A673 (cell line): Measurements from ENCODE around the gene DLG2. TPM values are rescaled to one million over a fixed set of nuclear protein-coding genes. Genes with fewer than 3 reads are reported as not detected.

Source experiments
- BruUV-seq: library from RNA; stranded (reverse); fragments of 400-500 nt; replicated peaks from 2 replicates; lab custom pipeline; 2021; lab: Mats Ljungman, UMichigan
- CTCF ChIA-PET: fragments of 300-600 bp; sonication (Branson Sonifier 250); formaldehyde crosslinking; loops from one replicate; lab custom pipeline; 2022; ENCODE audit warnings: antibody characterized with exemption; lab: Charles Lee
- POLR2A ChIA-PET: fragments of 300-600 bp; sonication (Branson Sonifier 250); formaldehyde crosslinking; loops from one replicate; lab custom pipeline; 2022; ENCODE audit warnings: antibody characterized with exemption; ENCODE audit not compliant: low non-redundant PET; lab: Charles Lee
- DNase-seq: peaks from one replicate; pipeline ENCODE4 v3.0.0-alpha.2; 2015; ENCODE audit warnings: low spot score
- H3K27ac ChIP-seq: fragments of 200-600 bp; sonication (generic); 2 replicates; pipeline ENCODE4 v1.5.1; 2016; ENCODE audit warnings: mixed run types, low read depth, mild to moderate bottlenecking, mixed read lengths, antibody characterized with exemption, low read length; ENCODE audit not compliant: poor library complexity, severe bottlenecking
- H3K27me3 ChIP-seq: fragments of 200-600 bp; sonication (generic); replicated peaks from 2 replicates; pipeline ENCODE4 v1.6.1; 2017; ENCODE audit warnings: mixed run types, low read depth, mild to moderate bottlenecking, mixed read lengths, antibody characterized with exemption, low read length; ENCODE audit not compliant: insufficient read depth, poor library complexity
- H3K36me3 ChIP-seq: fragments of 200-600 bp; sonication (generic); 2 replicates; pipeline ENCODE4 v1.6.1; 2016; ENCODE audit warnings: mixed run types, mild to moderate bottlenecking, mixed read lengths, antibody characterized with exemption, low read length; ENCODE audit not compliant: insufficient read depth, poor library complexity, severe bottlenecking
- H3K4me1 ChIP-seq: fragments of 200-600 bp; sonication (generic); 2 replicates; pipeline ENCODE4 v1.6.1; 2017; ENCODE audit warnings: mixed run types, mild to moderate bottlenecking, mixed read lengths, antibody characterized with exemption, low read length; ENCODE audit not compliant: insufficient read depth, poor library complexity, severe bottlenecking
- H3K4me3 ChIP-seq: fragments of 200-600 bp; sonication (generic); 2 replicates; pipeline ENCODE4 v1.5.1; 2016; ENCODE audit warnings: low read depth, mixed run types, mild to moderate bottlenecking, mixed read lengths, low read length; ENCODE audit not compliant: poor library complexity, severe bottlenecking
- H3K9me3 ChIP-seq: fragments of 200-600 bp; sonication (generic); 2 replicates; pipeline ENCODE4 v1.6.1; 2016; ENCODE audit warnings: mixed run types, low read depth, mild to moderate bottlenecking, mixed read lengths, antibody characterized with exemption, low read length; ENCODE audit not compliant: poor library complexity, severe bottlenecking
- CTCF ChIP-seq: fragments of 300-800, 200-600 bp; sonication (generic); conservative IDR thresholded peaks from 2 replicates; pipeline ENCODE4 v1.5.1; 2017; ENCODE audit warnings: low read depth, mild to moderate bottlenecking, antibody characterized with exemption, low read length, moderate library complexity, mixed read lengths
- EZH2 ChIP-seq: fragments of 200-600 bp; sonication (generic); IDR thresholded peaks from 2 replicates; pipeline ENCODE4 v1.6.1; 2017; ENCODE audit warnings: borderline replicate concordance, low read depth, mild to moderate bottlenecking, mixed read lengths, antibody characterized with exemption, low read length; ENCODE audit not compliant: poor library complexity, severe bottlenecking
- intact Hi-C: fragments of 100-400 bp; cut with micrococcal nuclease; formaldehyde crosslinking; loops from one replicate; pipeline ENCODE4 v1.10.0; 2022; ENCODE audit not compliant: unreplicated experiment
- total RNA-seq: library from RNA; stranded (reverse); gene quantifications from 2 replicates; pipeline ENCODE4 v1.2.3, GENCODE V29; 2021

The DLG2 gene
- total RNA-seq, 1 experiment from 2014 or later: 277 TPM

- BruUV-seq: no TSS peak
- POLR2A ChIA-PET: interaction anchor here (1.1 kb wide), 1 partner anchor 9 kb away, joined by 5 read pairs; no protein-coding TSS in a partner anchor
- no peak overlapping the region for H3K4me3 ChIP-seq
- CTCF ChIA-PET: no interaction called here
- intact Hi-C loops: no loop called here
- peak overlapping the region; percentile 26 for H3K27ac ChIP-seq
- no peaks in the 10 kb centered on the region for H3K27me3 ChIP-seq
- DNase-seq: no peak
- no peaks in the 10 kb centered on the region for H3K36me3 ChIP-seq
- no peaks in the 10 kb centered on the region for H3K9me3 ChIP-seq
- H3K4me1 ChIP-seq: peaks cover 27% of the 10 kb centered on the region
- TF ChIP-seq EZH2 (no peak), CTCF (no peak)
Measured at GRCh38 chr11:83510530-83511460, 2116.3 kb downstream of the DLG2 start.

- no TSS peak for BruUV-seq
- TF ChIP-seq CTCF (no peak), EZH2 (no peak)
- intact Hi-C loops: no loop called here
- peak; percentile 56 for DNase-seq
- Histone ChIP-seq H3K27me3 (no peaks in the 10 kb centered on the region), H3K4me3 (no peak overlapping the region), H3K36me3 (no peaks in the 10 kb centered on the region), H3K9me3 (no peaks in the 10 kb centered on the region), H3K27ac (no peak overlapping the region), H3K4me1 (peaks cover 27% of the 10 kb centered on the region)
- POLR2A ChIA-PET: no interaction called here
- CTCF ChIA-PET: no interaction called here
Measured at GRCh38 chr11:83508804-83509203, 2118.3 kb downstream of the DLG2 start.

- Histone ChIP-seq H3K27me3 (no peaks in the 10 kb centered on the region), H3K4me1 (peaks cover 49% of the 10 kb centered on the region), H3K9me3 (no peaks in the 10 kb centered on the region), H3K36me3 (peaks cover 12% of the 10 kb centered on the region), H3K4me3 (no peak overlapping the region), H3K27ac (peak overlapping the region; percentile 38)
- POLR2A ChIA-PET: interaction anchor here (1.0 kb wide), 1 partner anchor 8 kb away, joined by 5 read pairs; no protein-coding TSS in a partner anchor
- BruUV-seq: no TSS peak
- no peak for DNase-seq
- TF ChIP-seq EZH2 (no peak), CTCF (no peak)
- intact Hi-C loops: no loop called here
- CTCF ChIA-PET: no interaction called here
Measured at GRCh38 chr11:83502041-83502440, 2125.1 kb downstream of the DLG2 start.
